Mucosa of stomach (tissue), 1 donor: Measurements from ENCODE around the gene ZGPAT.

Source experiments
- H3K27me3 ChIP-seq: one replicate; pipeline ENCODE4 v1.7.0; 2013; ENCODE audit warnings: mild to moderate bottlenecking, low read length; ENCODE audit not compliant: control insufficient read depth, insufficient read depth
- H3K36me3 ChIP-seq: one replicate; pipeline ENCODE4 v1.7.0; 2013; ENCODE audit warnings: low read length; ENCODE audit not compliant: control insufficient read depth, insufficient read depth
- H3K4me1 ChIP-seq: one replicate; pipeline ENCODE4 v1.7.0; 2013; ENCODE audit warnings: mild to moderate bottlenecking, low read length; ENCODE audit not compliant: control insufficient read depth, insufficient read depth
- H3K4me3 ChIP-seq: one replicate; pipeline ENCODE4 v1.7.0; 2013; ENCODE audit warnings: low read length
- H3K9ac ChIP-seq: one replicate; pipeline ENCODE4 v1.7.0; 2013; ENCODE audit warnings: mild to moderate bottlenecking, low read length, moderate library complexity
- H3K9me3 ChIP-seq: one replicate; pipeline ENCODE4 v1.7.0; 2013; ENCODE audit warnings: mild to moderate bottlenecking, low read length, moderate library complexity; ENCODE audit not compliant: control insufficient read depth
- donor health status: Pancreatic carcinoma.

The ZGPAT gene

GRCh38 chr20:63696628-63697356 is 11.0 kb upstream of the ZGPAT start, which contains the start of gene TNFRSF6B:
Gene TNFRSF6B, plus strand, starts transcription at chr20:63696652. Its CDS starts 116 bp downstream, at chr20:63696768.
- Histone ChIP-seq H3K36me3 (no peaks in the 10 kb centered on the region), H3K27me3 (no peaks in the 10 kb centered on the region), H3K9me3 (no peaks in the 10 kb centered on the region), H3K4me3 (no peak within 1 kb of the TSS), H3K9ac (no peak within 1 kb of the TSS), H3K4me1 (peaks cover 33% of the 10 kb centered on the region)

GRCh38 chr20:63697357-63697867 is 10.4 kb upstream of the ZGPAT start:
- H3K9me3 ChIP-seq = no peaks in the 10 kb centered on the region
- no peak overlapping the region for H3K9ac ChIP-seq
- peaks cover 27% of the 10 kb centered on the region for H3K4me1 ChIP-seq
- no peaks in the 10 kb centered on the region for H3K36me3 ChIP-seq
- no peak overlapping the region for H3K4me3 ChIP-seq
- no peaks in the 10 kb centered on the region for H3K27me3 ChIP-seq

- Histone ChIP-seq H3K9me3 (no peaks in the 10 kb centered on the region), H3K9ac (no peak overlapping the region), H3K27me3 (no peaks in the 10 kb centered on the region), H3K36me3 (no peaks in the 10 kb centered on the region), H3K4me1 (peaks cover 25% of the 10 kb centered on the region), H3K4me3 (no peak overlapping the region)
These were observed 9.8 kb upstream of the ZGPAT start for GRCh38 chr20:63697868-63698545.

GRCh38 chr20:63698739-63699465 is 8.9 kb upstream of the ZGPAT start:
- Histone ChIP-seq H3K4me1 (peaks cover 25% of the 10 kb centered on the region), H3K9ac (no peak overlapping the region), H3K36me3 (no peaks in the 10 kb centered on the region), H3K4me3 (no peak overlapping the region), H3K9me3 (no peaks in the 10 kb centered on the region), H3K27me3 (no peaks in the 10 kb centered on the region)

GRCh38 chr20:63699466-63700198 is 8.2 kb upstream of the ZGPAT start:
- H3K27me3 ChIP-seq = no peaks in the 10 kb centered on the region
- no peak overlapping the region for H3K4me3 ChIP-seq
- H3K9me3 ChIP-seq = no peaks in the 10 kb centered on the region
- no peak overlapping the region for H3K9ac ChIP-seq
- H3K4me1 ChIP-seq = peaks cover 25% of the 10 kb centered on the region
- peaks cover 6% of the 10 kb centered on the region for H3K36me3 ChIP-seq

GRCh38 chr20:63700199-63701050 is 7.4 kb upstream of the ZGPAT start:
- H3K27me3 ChIP-seq = no peaks in the 10 kb centered on the region
- H3K9ac ChIP-seq = no peak overlapping the region
- no peak overlapping the region for H3K4me3 ChIP-seq
- H3K9me3 ChIP-seq = no peaks in the 10 kb centered on the region
- H3K4me1 ChIP-seq = peaks cover 25% of the 10 kb centered on the region
- H3K36me3 ChIP-seq = peaks cover 6% of the 10 kb centered on the region

GRCh38 chr20:63701051-63701328 is 6.8 kb upstream of the ZGPAT start:
- Histone ChIP-seq H3K4me3 (no peak overlapping the region), H3K4me1 (peaks cover 25% of the 10 kb centered on the region), H3K27me3 (no peaks in the 10 kb centered on the region), H3K9me3 (no peaks in the 10 kb centered on the region), H3K36me3 (peaks cover 6% of the 10 kb centered on the region), H3K9ac (no peak overlapping the region)

- Histone ChIP-seq H3K4me3 (no peak overlapping the region), H3K4me1 (peaks cover 24% of the 10 kb centered on the region), H3K9ac (no peak overlapping the region), H3K36me3 (peaks cover 6% of the 10 kb centered on the region), H3K9me3 (no peaks in the 10 kb centered on the region), H3K27me3 (no peaks in the 10 kb centered on the region)
These were observed 6.4 kb upstream of the ZGPAT start for GRCh38 chr20:63701329-63702035.

- Histone ChIP-seq H3K4me3 (no peak overlapping the region), H3K9me3 (no peaks in the 10 kb centered on the region), H3K36me3 (peaks cover 6% of the 10 kb centered on the region), H3K4me1 (peaks cover 22% of the 10 kb centered on the region), H3K9ac (no peak overlapping the region), H3K27me3 (no peaks in the 10 kb centered on the region)
These were observed 5.7 kb upstream of the ZGPAT start for GRCh38 chr20:63702036-63702665.

- no peaks in the 10 kb centered on the region for H3K9me3 ChIP-seq
These were observed 4.9 kb upstream of the ZGPAT start for GRCh38 chr20:63702751-63703470.

More at GRCh38 chr20:63702751-63703470, 4.9 kb upstream of the ZGPAT start:
- Histone ChIP-seq H3K36me3 (peaks cover 6% of the 10 kb centered on the region), H3K4me1 (peaks cover 14% of the 10 kb centered on the region), H3K9ac (no peak overlapping the region), H3K4me3 (no peak overlapping the region), H3K27me3 (no peaks in the 10 kb centered on the region)
